HEK293T (cell line): ENCODE data around the gene NUP62.

Source experiments
- BHLHE40 ChIP-seq: fragments of 450-650 bp; IDR thresholded peaks from 2 replicates; pipeline ENCODE4 v1.6.1; 2016; ENCODE audit warnings: mild to moderate bottlenecking, moderate library complexity, borderline replicate concordance
- ELF4 ChIP-seq: fragments of 450-650 bp; IDR thresholded peaks from 2 replicates; pipeline ENCODE4 v1.6.1; 2017; ENCODE audit warnings: antibody characterized with exemption
- FOXK2 ChIP-seq: fragments of 450-650 bp; IDR thresholded peaks from 2 replicates; pipeline ENCODE4 v1.6.1; 2016; ENCODE audit warnings: mild to moderate bottlenecking
- FOXM1 ChIP-seq: fragments of 450-650 bp; IDR thresholded peaks from 2 replicates; pipeline ENCODE4 v1.6.1; 2017; ENCODE audit warnings: mild to moderate bottlenecking, borderline replicate concordance
- L3MBTL2 ChIP-seq: fragments of 450-650 bp; conservative IDR thresholded peaks from 2 replicates; pipeline ENCODE4 v1.6.1; 2016; ENCODE audit warnings: mild to moderate bottlenecking
- SP1 ChIP-seq: fragments of 450-650 bp; IDR thresholded peaks from 2 replicates; pipeline ENCODE4 v1.6.1; 2017
- SUZ12 ChIP-seq: fragments of 450-650 bp; IDR thresholded peaks from 2 replicates; pipeline ENCODE4 v1.6.1; 2016; ENCODE audit warnings: mild to moderate bottlenecking
- ZNF384 ChIP-seq: fragments of 450-650 bp; IDR thresholded peaks from 2 replicates; pipeline ENCODE4 v1.6.1; 2016
- TF ChIP-seq, protein P1 (sequence below): fragments of 450-650 bp; IDR thresholded peaks from 2 replicates; pipeline ENCODE4 v1.6.1; 2016

DNA sequence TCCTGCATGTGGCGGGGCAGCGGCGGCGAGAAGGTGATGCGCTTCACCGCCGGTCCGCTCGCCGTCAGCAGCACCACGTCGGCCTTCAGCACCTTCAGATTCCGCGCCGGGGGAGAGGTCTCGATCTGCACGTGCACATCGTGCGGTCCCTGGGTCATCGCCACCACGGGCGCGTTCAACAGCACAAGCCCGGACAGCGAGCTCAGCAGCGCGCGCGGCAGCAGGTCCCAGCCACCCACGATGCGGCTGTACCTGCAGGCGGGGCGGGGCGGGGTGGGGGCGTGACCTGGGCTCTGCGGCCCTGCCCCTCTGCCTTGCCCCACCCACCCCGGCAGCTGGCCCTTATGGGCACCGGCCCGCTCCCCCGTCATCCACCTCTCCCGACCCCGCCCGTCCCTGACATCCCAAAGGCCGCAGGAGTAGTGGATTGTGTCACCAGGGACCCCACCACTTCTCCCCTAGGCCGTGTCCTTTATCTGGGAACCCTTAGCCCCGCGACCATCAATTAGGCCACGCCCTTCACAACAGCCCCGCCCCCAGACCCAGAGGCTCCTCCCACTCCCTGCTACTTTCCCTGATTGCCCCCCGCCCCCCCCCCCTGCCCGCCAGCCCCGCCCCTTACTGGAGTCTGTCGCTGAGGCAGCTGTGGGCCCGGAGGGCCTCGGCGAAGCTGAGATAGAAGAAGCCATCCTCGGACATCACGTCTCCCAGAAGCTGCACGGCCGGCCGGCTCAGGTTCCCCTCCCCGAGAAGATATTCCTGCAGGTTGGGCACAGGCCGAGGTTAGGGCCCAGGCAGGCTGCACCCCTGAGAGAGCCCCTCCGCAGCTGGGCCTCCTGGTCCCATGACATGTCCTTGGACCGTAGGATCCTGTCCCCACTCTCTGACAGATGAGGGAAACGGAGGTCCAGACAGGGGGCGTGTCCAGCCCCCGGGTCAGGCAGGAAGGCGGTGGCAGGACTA, 38.7 kb downstream of the NUP62 start:
- TF ChIP-seq FOXK2 (no peak), SUZ12 (no peak), ZNF384 (no peak), FOXM1 (no peak), SP1 (no peak), BHLHE40 (no peak), L3MBTL2 (peak; percentile 4), ELF4 (no peak)
- TF ChIP-seq, protein P1, sequence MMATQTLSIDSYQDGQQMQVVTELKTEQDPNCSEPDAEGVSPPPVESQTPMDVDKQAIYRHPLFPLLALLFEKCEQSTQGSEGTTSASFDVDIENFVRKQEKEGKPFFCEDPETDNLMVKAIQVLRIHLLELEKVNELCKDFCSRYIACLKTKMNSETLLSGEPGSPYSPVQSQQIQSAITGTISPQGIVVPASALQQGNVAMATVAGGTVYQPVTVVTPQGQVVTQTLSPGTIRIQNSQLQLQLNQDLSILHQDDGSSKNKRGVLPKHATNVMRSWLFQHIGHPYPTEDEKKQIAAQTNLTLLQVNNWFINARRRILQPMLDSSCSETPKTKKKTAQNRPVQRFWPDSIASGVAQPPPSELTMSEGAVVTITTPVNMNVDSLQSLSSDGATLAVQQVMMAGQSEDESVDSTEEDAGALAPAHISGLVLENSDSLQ: no peak
